Calu3 (cell line): ENCODE results near the gene LRP5. TPM values are rescaled to one million over a fixed set of nuclear protein-coding genes. Genes with fewer than 3 reads are reported as not detected.

ENCODE experiments used
- BruUV-seq: library from RNA; stranded (reverse); fragments of 400-500 nt; replicated peaks from 2 replicates; lab custom pipeline; 2021; lab: Mats Ljungman, UMichigan
- CTCF ChIA-PET: fragments of 300-600 bp; sonication (Branson Sonifier 250); formaldehyde crosslinking; loops from one replicate; lab custom pipeline; 2022; ENCODE audit warnings: antibody characterized with exemption; lab: Charles Lee
- DNase-seq: peaks from one replicate; pipeline ENCODE4 v3.0.0; 2022
- H3K27ac Mint-ChIP-seq: one replicate; pipeline ENCODE4 v1.8.0; 2022; ENCODE audit warnings: mixed read lengths; ENCODE audit not compliant: unreplicated experiment
- H3K27me3 Mint-ChIP-seq: one replicate; pipeline ENCODE4 v1.8.0; 2022; ENCODE audit warnings: mixed read lengths; ENCODE audit not compliant: unreplicated experiment
- H3K36me3 Mint-ChIP-seq: one replicate; pipeline ENCODE4 v1.8.0; 2022; ENCODE audit warnings: mild to moderate bottlenecking, moderate library complexity, mixed read lengths; ENCODE audit not compliant: insufficient read depth, unreplicated experiment
- H3K4me1 Mint-ChIP-seq: one replicate; pipeline ENCODE4 v1.8.0; 2022; ENCODE audit warnings: mild to moderate bottlenecking, low read depth, mixed read lengths; ENCODE audit not compliant: unreplicated experiment
- H3K4me3 Mint-ChIP-seq: one replicate; pipeline ENCODE4 v1.8.0; 2022; ENCODE audit warnings: mild to moderate bottlenecking, low read depth, moderate library complexity, mixed read lengths; ENCODE audit not compliant: unreplicated experiment
- H3K9me3 Mint-ChIP-seq: one replicate; pipeline ENCODE4 v1.8.0; 2022; ENCODE audit warnings: low read depth, mixed read lengths; ENCODE audit not compliant: unreplicated experiment
- CTCF ChIP-seq: fragments of 200-600 bp; IDR thresholded peaks from one replicate; pipeline ENCODE4 v1.8.0; 2022; ENCODE audit warnings: antibody characterized with exemption; ENCODE audit not compliant: unreplicated experiment
- intact Hi-C: fragments of 100-400 bp; cut with micrococcal nuclease; formaldehyde crosslinking; loops from one replicate; pipeline ENCODE4 v1.10.0; 2022; ENCODE audit not compliant: unreplicated experiment
- total RNA-seq: library from RNA; stranded (reverse); gene quantifications from 2 replicates; pipeline ENCODE4 v1.2.3, GENCODE V29; 2022

Gene LRP5
- total RNA-seq, 1 experiment from 2014 or later: 82.0 TPM

- H3K27ac Mint-ChIP-seq: peak overlapping the region; percentile 69
- no peak for TF ChIP-seq CTCF
- intact Hi-C loops: loop anchor here (10.0 kb wide), 1 partner anchor 66 kb away; the partner anchor contains the start of gene LRP5
- CTCF ChIA-PET: interaction anchor here (0.9 to 2.3 kb wide), 4 partner anchors 39 to 123 kb away, joined by 3 to 11 read pairs (median 5); no protein-coding TSS in a partner anchor
- BruUV-seq: TSS peak; percentile 88
- H3K27me3 Mint-ChIP-seq: no peaks in the 10 kb centered on the region
- DNase-seq: no peak
- peaks cover 33% of the 10 kb centered on the region for H3K4me1 Mint-ChIP-seq
- peak overlapping the region; percentile 62 for H3K4me3 Mint-ChIP-seq
- H3K9me3 Mint-ChIP-seq: no peaks in the 10 kb centered on the region
- H3K36me3 Mint-ChIP-seq: peaks cover 26% of the 10 kb centered on the region
These were observed 68.6 kb downstream of the LRP5 start for GRCh38 chr11:68380786-68381622.

GRCh38 chr11:68381716-68382115, 69.3 kb downstream of the LRP5 start:
- H3K27ac Mint-ChIP-seq: no peak overlapping the region
- peaks cover 26% of the 10 kb centered on the region for H3K36me3 Mint-ChIP-seq
- no peaks in the 10 kb centered on the region for H3K27me3 Mint-ChIP-seq
- peaks cover 33% of the 10 kb centered on the region for H3K4me1 Mint-ChIP-seq
- no peaks in the 10 kb centered on the region for H3K9me3 Mint-ChIP-seq
- H3K4me3 Mint-ChIP-seq: no peak overlapping the region
- no TSS peak for BruUV-seq
- CTCF ChIA-PET: no interaction called here
- DNase-seq: no peak
- TF ChIP-seq CTCF: no peak
- intact Hi-C loops: loop anchor here (10.0 kb wide), 1 partner anchor 67 kb away; the partner anchor contains the start of gene LRP5

- Mint-ChIP-seq H3K36me3 (peaks cover 26% of the 10 kb centered on the region), H3K27ac (no peak overlapping the region), H3K4me1 (peaks cover 26% of the 10 kb centered on the region), H3K27me3 (no peaks in the 10 kb centered on the region), H3K9me3 (no peaks in the 10 kb centered on the region), H3K4me3 (no peak overlapping the region)
- CTCF ChIA-PET: no interaction called here
- no peak for TF ChIP-seq CTCF
- BruUV-seq: no TSS peak
- intact Hi-C loops: loop anchor here (10.0 kb wide), 1 partner anchor 68 kb away; the partner anchor contains the start of gene LRP5
- no peak for DNase-seq
These were observed 70.1 kb downstream of the LRP5 start for GRCh38 chr11:68382358-68382998.

- Mint-ChIP-seq H3K36me3 (peaks cover 23% of the 10 kb centered on the region), H3K9me3 (no peaks in the 10 kb centered on the region), H3K4me3 (no peak overlapping the region), H3K4me1 (peaks cover 25% of the 10 kb centered on the region), H3K27ac (no peak overlapping the region), H3K27me3 (no peaks in the 10 kb centered on the region)
- intact Hi-C loops: loop anchor here (10.0 kb wide), 1 partner anchor 69 kb away; the partner anchor contains the start of gene LRP5
- TF ChIP-seq CTCF: peak; percentile 97
- CTCF ChIA-PET: no interaction called here
- BruUV-seq: no TSS peak
- peak; percentile 83 for DNase-seq
These were observed 71.6 kb downstream of the LRP5 start for GRCh38 chr11:68383976-68384501.
